ENCODE data around the gene RFX5.

The RFX5 gene

GRCh38 chr1:151326619-151327222, 20.3 kb downstream of the RFX5 start:
- Histone ChIP-seq H3K4me1 (no peaks in the 10 kb centered on the region), H3K27me3 (no peaks in the 10 kb centered on the region), H3K36me3 (peaks cover 13% of the 10 kb centered on the region), H3K4me3 (ENCODE audit: low read depth, low read length) (peak overlapping the region; percentile 77), H3K9me3 (no peaks in the 10 kb centered on the region)
- no peak for TF ChIP-seq CTCF (IDR thresholded peaks at IDR 0.05; ENCODE audit: low read depth, low read length)
- peak; percentile 20 for DNase-seq

- H3K4me3 ChIP-seq (ENCODE audit: low read depth, low read length) = peak overlapping the region; percentile 77
- no peak for DNase-seq
- peaks cover 13% of the 10 kb centered on the region for H3K36me3 ChIP-seq
Observed at GRCh38 chr1:151325646-151326429, 21.2 kb downstream of the RFX5 start.

GRCh38 chr1:151325231-151325630, 21.8 kb downstream of the RFX5 start:
- no peak overlapping the region for H3K4me3 ChIP-seq (ENCODE audit: low read depth, low read length)
- no peaks in the 10 kb centered on the region for H3K9me3 ChIP-seq
- no peaks in the 10 kb centered on the region for H3K4me1 ChIP-seq
- no peak for TF ChIP-seq CTCF (IDR thresholded peaks at IDR 0.05; ENCODE audit: low read depth, low read length)
- peaks cover 19% of the 10 kb centered on the region for H3K36me3 ChIP-seq
- DNase-seq = no peak
- no peaks in the 10 kb centered on the region for H3K27me3 ChIP-seq

More at GRCh38 chr1:151325646-151326429, 21.2 kb downstream of the RFX5 start:
- H3K27me3 ChIP-seq = no peaks in the 10 kb centered on the region
- TF ChIP-seq CTCF (IDR thresholded peaks at IDR 0.05; ENCODE audit: low read depth, low read length) = no peak
- H3K9me3 ChIP-seq = no peaks in the 10 kb centered on the region
- no peaks in the 10 kb centered on the region for H3K4me1 ChIP-seq

GRCh38 chr1:151324390-151324930, 22.6 kb downstream of the RFX5 start:
- Histone ChIP-seq H3K4me3 (ENCODE audit: low read depth, low read length) (no peak overlapping the region), H3K4me1 (no peaks in the 10 kb centered on the region), H3K27me3 (no peaks in the 10 kb centered on the region), H3K9me3 (no peaks in the 10 kb centered on the region), H3K36me3 (peaks cover 21% of the 10 kb centered on the region)
- no peak for DNase-seq
- no peak for TF ChIP-seq CTCF (IDR thresholded peaks at IDR 0.05; ENCODE audit: low read depth, low read length)

GRCh38 chr1:151318975-151319374, 28.1 kb downstream of the RFX5 start:
- H3K27me3 ChIP-seq = no peaks in the 10 kb centered on the region
- H3K4me1 ChIP-seq = no peaks in the 10 kb centered on the region
- no peak overlapping the region for H3K4me3 ChIP-seq (ENCODE audit: low read depth, low read length)
- DNase-seq = no peak
- H3K9me3 ChIP-seq = no peaks in the 10 kb centered on the region
- peaks cover 36% of the 10 kb centered on the region for H3K36me3 ChIP-seq
- no peak for TF ChIP-seq CTCF (IDR thresholded peaks at IDR 0.05; ENCODE audit: low read depth, low read length)

Data from BE2C (cell line).